ENCODE results near the gene TPST2.

DNA sequence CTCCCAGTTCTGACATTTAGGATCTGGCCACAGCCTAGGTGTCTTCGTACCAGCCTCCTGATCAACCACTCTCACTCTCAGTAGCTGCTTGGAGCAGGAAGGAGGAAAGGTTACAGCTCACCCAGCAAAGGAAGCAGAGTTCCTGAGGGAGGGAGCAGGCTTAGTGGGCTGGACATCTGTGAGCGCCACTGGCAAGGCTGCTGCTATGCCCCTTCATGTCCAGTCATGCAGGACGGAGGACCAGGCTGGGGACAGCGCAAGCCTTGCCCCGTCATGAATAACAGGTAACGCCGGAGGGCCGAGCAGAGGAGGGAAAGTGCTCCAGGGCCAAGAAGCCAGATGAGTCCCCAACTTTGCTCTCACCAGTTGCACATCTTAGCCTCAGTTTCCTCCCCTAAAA is 25.8 kb downstream of the TPST2 start:
- no peak for TF ChIP-seq POLR2AphosphoS5 (IDR thresholded peaks at IDR 0.05; ENCODE audit: borderline replicate concordance, low read depth, low read length)
- TF ChIP-seq EZH2 (IDR thresholded peaks at IDR 0.05): no peak
- TF ChIP-seq FOXP2 (optimal IDR thresholded peaks at IDR 0.05; ENCODE audit: control extremely low read depth, extremely low read length, insufficient read depth): no peak
